ENCODE measurements around the gene TSPAN3. TPM values are rescaled to one million over a fixed set of nuclear protein-coding genes. Genes with fewer than 3 reads are reported as not detected.

TSPAN3 gene
- total RNA-seq, 2 experiments from 2014 or later = 14.7 to 15.5 TPM

GRCh38 chr15:76996526-76997401 lies 74.1 kb downstream of the TSPAN3 start:
- no peaks in the 10 kb centered on the region for H3K9me3 Mint-ChIP-seq
- CTCF ChIA-PET = interaction anchor here (0.6 to 2.4 kb wide), 2 partner anchors 23 to 417 kb away, joined by 3 to 13 read pairs; no protein-coding TSS in a partner anchor
- no peak for TF ChIP-seq CTCF (IDR thresholded peaks at IDR 0.05)
- H3K27ac Mint-ChIP-seq = peak overlapping the region; percentile 98
- intact Hi-C loops (cut with DNase I, micrococcal nuclease) = loop anchor here (2.0 to 10.0 kb wide), 3 partner anchors 16 to 428 kb away; partner anchors contain the start of genes RCN2 (in 2 of the 2), HMG20A (in 1 of the 2) and PEAK1 (in 1 of the 2)
- H3K4me1 ChIP-seq (ENCODE audit: insufficient read depth, low read length) = peaks cover 91% of the 10 kb centered on the region
- H3K27me3 Mint-ChIP-seq = no peaks in the 10 kb centered on the region
- H3K4me1 Mint-ChIP-seq (ENCODE audit: low read depth) = peaks cover 88% of the 10 kb centered on the region
- H3K36me3 Mint-ChIP-seq (ENCODE audit: low read depth) = peaks cover 33% of the 10 kb centered on the region
- H3K27ac ChIP-seq (ENCODE audit: low read depth in 1 of 2, low read length in 2 of 2) = peak overlapping the region; percentile 88
- POLR2A ChIA-PET = interaction anchor here (0.6 to 6.4 kb wide), 14 partner anchors 8 to 500 kb away, joined by 3 to 124 read pairs (median 6); partner anchors contain the start of genes RCN2, SCAPER and TSPAN3
- DNase-seq (peak in 13 of 14 experiments; percentile 32 to 83 (median 61)), ATAC-seq (ENCODE audit: poor library complexity) (peak; percentile 62)
- peak overlapping the region; percentile 95 for H3K4me3 ChIP-seq (ENCODE audit: low read length)
- peak overlapping the region; percentile 95 for H3K4me3 Mint-ChIP-seq
- H3K36me3 ChIP-seq (ENCODE audit: insufficient read depth, low read length) = peaks cover 30% of the 10 kb centered on the region
- H3K9me3 ChIP-seq (ENCODE audit: control insufficient read depth in 1 of 2, insufficient read depth in 1 of 2, low read length in 2 of 2) = no peaks in the 10 kb centered on the region
- no peaks in the 10 kb centered on the region for H3K27me3 ChIP-seq (ENCODE audit: control insufficient read depth in 1 of 2, insufficient read depth in 2 of 2, low read length in 2 of 2)

GRCh38 chr15:76996076-76996525 lies 74.8 kb downstream of the TSPAN3 start:
- Mint-ChIP-seq H3K4me1 (ENCODE audit: low read depth) (peaks cover 82% of the 10 kb centered on the region), H3K4me3 (peak overlapping the region; percentile 95), H3K27ac (peak overlapping the region; percentile 98), H3K9me3 (no peaks in the 10 kb centered on the region), H3K27me3 (no peaks in the 10 kb centered on the region), H3K36me3 (ENCODE audit: low read depth) (peaks cover 28% of the 10 kb centered on the region)
- POLR2A ChIA-PET = interaction anchor here (0.6 to 6.4 kb wide), 19 partner anchors 8 to 91 kb away, joined by 3 to 124 read pairs (median 7); partner anchors contain the start of genes RCN2, SCAPER and TSPAN3
- DNase-seq (peak in 2 of 14 experiments; percentile 4 to 33), ATAC-seq (ENCODE audit: poor library complexity) (no peak)
- H3K9me3 ChIP-seq (ENCODE audit: control insufficient read depth in 1 of 2, insufficient read depth in 1 of 2, low read length in 2 of 2) = no peaks in the 10 kb centered on the region
- intact Hi-C loops (cut with DNase I, micrococcal nuclease) = loop anchor here (2.0 to 10.0 kb wide), 3 partner anchors 17 to 429 kb away; partner anchors contain the start of genes RCN2 (in 2 of the 2), HMG20A (in 1 of the 2) and PEAK1 (in 1 of the 2)
- H3K4me1 ChIP-seq (ENCODE audit: insufficient read depth, low read length) = peaks cover 85% of the 10 kb centered on the region
- TF ChIP-seq CTCF (IDR thresholded peaks at IDR 0.05) = no peak
- peak overlapping the region; percentile 95 for H3K4me3 ChIP-seq (ENCODE audit: low read length)
- peaks cover 23% of the 10 kb centered on the region for H3K36me3 ChIP-seq (ENCODE audit: insufficient read depth, low read length)
- no peaks in the 10 kb centered on the region for H3K27me3 ChIP-seq (ENCODE audit: control insufficient read depth in 1 of 2, insufficient read depth in 2 of 2, low read length in 2 of 2)
- peak overlapping the region; percentile 88 for H3K27ac ChIP-seq (ENCODE audit: low read depth in 1 of 2, low read length in 2 of 2)
- CTCF ChIA-PET = interaction anchor here (1.5 to 2.4 kb wide), 2 partner anchors 18 to 23 kb away, joined by 4 to 13 read pairs; no protein-coding TSS in a partner anchor
